Loucy (cell line): Measurements from ENCODE around the gene ZNF225.

Experiments used
- H2AFZ ChIP-seq: fragments of 200-600 bp; sonication (generic); 2 replicates; pipeline ENCODE4 v1.6.0; 2016; ENCODE audit warnings: antibody characterized with exemption, mild to moderate bottlenecking, low read length, moderate library complexity
- H3F3A ChIP-seq: fragments of 200-600 bp; 2 replicates; pipeline ENCODE4 v1.6.0; 2016; ENCODE audit warnings: antibody characterized with exemption, low read depth, mild to moderate bottlenecking
- H3K27me3 ChIP-seq: fragments of 200-600 bp; sonication (generic); 2 replicates; pipeline ENCODE4 v1.6.1; 2014; ENCODE audit warnings: low read length, mild to moderate bottlenecking; ENCODE audit not compliant: insufficient read depth, poor library complexity, severe bottlenecking
- H3K36me3 ChIP-seq: fragments of 200-600 bp; sonication (generic); 2 replicates; pipeline ENCODE4 v1.6.1; 2016; ENCODE audit warnings: low read length; ENCODE audit not compliant: insufficient read depth
- H3K4me1 ChIP-seq: fragments of 200-600 bp; sonication (generic); 2 replicates; pipeline ENCODE4 v1.5.1; 2014; ENCODE audit warnings: low read length, mild to moderate bottlenecking; ENCODE audit not compliant: insufficient read depth, poor library complexity, severe bottlenecking
- H3K4me2 ChIP-seq: fragments of 200-600 bp; sonication (generic); 2 replicates; pipeline ENCODE4 v1.6.0; 2014; ENCODE audit warnings: antibody characterized with exemption, low read length, low read depth, mild to moderate bottlenecking; ENCODE audit not compliant: poor library complexity, severe bottlenecking
- H3K4me3 ChIP-seq: fragments of 200-600 bp; sonication (generic); 2 replicates; pipeline ENCODE4 v1.5.1; 2014; ENCODE audit warnings: low read length, mild to moderate bottlenecking, mixed read lengths; ENCODE audit not compliant: poor library complexity, severe bottlenecking
- H3K79me2 ChIP-seq: fragments of 200-600 bp; sonication (generic); 2 replicates; pipeline ENCODE4 v1.6.1; 2014; ENCODE audit warnings: low read length; ENCODE audit not compliant: insufficient read depth
- H3K9ac ChIP-seq: fragments of 200-600 bp; sonication (generic); 2 replicates; pipeline ENCODE4 v1.6.0; 2014; ENCODE audit warnings: mild to moderate bottlenecking, low read depth, low read length, moderate library complexity; ENCODE audit not compliant: poor library complexity, severe bottlenecking
- H3K9me2 ChIP-seq: fragments of 200-600 bp; sonication (generic); replicated peaks from 2 replicates; pipeline ENCODE4 v1.6.1; 2016; ENCODE audit warnings: low read depth, low read length, mixed read lengths
- H3K9me3 ChIP-seq: fragments of 200-600 bp; sonication (generic); 2 replicates; pipeline ENCODE4 v1.6.1; 2014; ENCODE audit warnings: mild to moderate bottlenecking, antibody characterized with exemption, low read length, low read depth; ENCODE audit not compliant: insufficient read depth
- H4K20me1 ChIP-seq: fragments of 200-600 bp; sonication (generic); 2 replicates; pipeline ENCODE4 v1.6.0; 2014; ENCODE audit warnings: antibody characterized with exemption, low read length, mild to moderate bottlenecking; ENCODE audit not compliant: insufficient read depth, poor library complexity, severe bottlenecking
- EZH2phosphoT487 ChIP-seq: fragments of 200-600 bp; IDR thresholded peaks from 2 replicates; pipeline ENCODE4 v1.6.1; 2018; ENCODE audit warnings: antibody characterized with exemption, mild to moderate bottlenecking, moderate library complexity, borderline replicate concordance
- TF ChIP-seq, protein P1 (sequence below): fragments of 200-600 bp; sonication (generic); conservative IDR thresholded peaks from 2 replicates; pipeline ENCODE4 v1.5.1; 2014; ENCODE audit warnings: mild to moderate bottlenecking, antibody characterized with exemption, low read length

The ZNF225 gene

DNA sequence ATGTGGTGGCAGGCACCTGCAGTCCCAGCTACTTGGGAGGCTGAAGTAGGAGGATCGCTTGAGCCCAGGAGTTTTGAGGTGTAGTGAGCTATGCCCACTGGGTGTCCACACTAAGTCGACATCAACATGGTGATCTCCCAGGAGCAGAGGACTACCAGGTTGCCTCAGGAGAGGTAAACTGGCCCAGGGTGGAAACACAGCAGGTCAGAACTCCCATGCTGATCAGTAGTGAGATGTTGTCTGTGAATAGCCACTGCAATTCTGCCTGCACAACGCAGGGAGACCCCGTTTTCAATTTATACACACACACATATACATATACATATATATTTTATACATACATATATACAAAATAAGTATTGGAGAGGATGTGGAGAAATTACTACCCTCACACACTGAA, 21.1 kb upstream of the ZNF225 start:
- Histone ChIP-seq H3K36me3 (no peaks in the 10 kb centered on the region), H3K9me3 (no peaks in the 10 kb centered on the region), H3F3A (no peaks in the 10 kb centered on the region), H3K4me3 (no peak overlapping the region), H4K20me1 (peaks cover 21% of the 10 kb centered on the region), H3K4me2 (no peak overlapping the region), H3K9ac (no peak overlapping the region), H3K9me2 (no peaks in the 10 kb centered on the region), H3K79me2 (peaks cover 20% of the 10 kb centered on the region), H2AFZ (no peak overlapping the region), H3K27me3 (no peaks in the 10 kb centered on the region), H3K4me1 (peaks cover 13% of the 10 kb centered on the region)
- no peak for TF ChIP-seq EZH2phosphoT487
- TF ChIP-seq, protein P1, sequence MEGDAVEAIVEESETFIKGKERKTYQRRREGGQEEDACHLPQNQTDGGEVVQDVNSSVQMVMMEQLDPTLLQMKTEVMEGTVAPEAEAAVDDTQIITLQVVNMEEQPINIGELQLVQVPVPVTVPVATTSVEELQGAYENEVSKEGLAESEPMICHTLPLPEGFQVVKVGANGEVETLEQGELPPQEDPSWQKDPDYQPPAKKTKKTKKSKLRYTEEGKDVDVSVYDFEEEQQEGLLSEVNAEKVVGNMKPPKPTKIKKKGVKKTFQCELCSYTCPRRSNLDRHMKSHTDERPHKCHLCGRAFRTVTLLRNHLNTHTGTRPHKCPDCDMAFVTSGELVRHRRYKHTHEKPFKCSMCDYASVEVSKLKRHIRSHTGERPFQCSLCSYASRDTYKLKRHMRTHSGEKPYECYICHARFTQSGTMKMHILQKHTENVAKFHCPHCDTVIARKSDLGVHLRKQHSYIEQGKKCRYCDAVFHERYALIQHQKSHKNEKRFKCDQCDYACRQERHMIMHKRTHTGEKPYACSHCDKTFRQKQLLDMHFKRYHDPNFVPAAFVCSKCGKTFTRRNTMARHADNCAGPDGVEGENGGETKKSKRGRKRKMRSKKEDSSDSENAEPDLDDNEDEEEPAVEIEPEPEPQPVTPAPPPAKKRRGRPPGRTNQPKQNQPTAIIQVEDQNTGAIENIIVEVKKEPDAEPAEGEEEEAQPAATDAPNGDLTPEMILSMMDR: no peak

- H4K20me1 ChIP-seq: peaks cover 26% of the 10 kb centered on the region
- peak within 1 kb of the TSS; percentile 91 for H3K4me2 ChIP-seq
- TF ChIP-seq, protein P1: no peak
- TF ChIP-seq EZH2phosphoT487: no peak
- peak within 1 kb of the TSS; percentile 98 for H2AFZ ChIP-seq
- peaks cover 5% of the 10 kb centered on the region; the same call in 1 of the 2 replicates for H3K36me3 ChIP-seq
- H3K27me3 ChIP-seq: no peaks in the 10 kb centered on the region
- peaks cover 19% of the 10 kb centered on the region for H3K4me1 ChIP-seq
- H3K4me3 ChIP-seq: peak within 1 kb of the TSS; percentile 95
- no peaks in the 10 kb centered on the region for H3F3A ChIP-seq
- no peaks in the 10 kb centered on the region for H3K9me3 ChIP-seq
- no peaks in the 10 kb centered on the region for H3K9me2 ChIP-seq
- H3K9ac ChIP-seq: peak within 1 kb of the TSS; percentile 83
- H3K79me2 ChIP-seq: peaks cover 27% of the 10 kb centered on the region
Measured at GRCh38 chr19:44093931-44094765, 19.1 kb upstream of the ZNF225 start, which contains the start of gene ZNF224. Gene ZNF224, plus strand, starts transcription at chr19:44094361. Its CDS starts 3,513 bp downstream, at chr19:44097874.

DNA sequence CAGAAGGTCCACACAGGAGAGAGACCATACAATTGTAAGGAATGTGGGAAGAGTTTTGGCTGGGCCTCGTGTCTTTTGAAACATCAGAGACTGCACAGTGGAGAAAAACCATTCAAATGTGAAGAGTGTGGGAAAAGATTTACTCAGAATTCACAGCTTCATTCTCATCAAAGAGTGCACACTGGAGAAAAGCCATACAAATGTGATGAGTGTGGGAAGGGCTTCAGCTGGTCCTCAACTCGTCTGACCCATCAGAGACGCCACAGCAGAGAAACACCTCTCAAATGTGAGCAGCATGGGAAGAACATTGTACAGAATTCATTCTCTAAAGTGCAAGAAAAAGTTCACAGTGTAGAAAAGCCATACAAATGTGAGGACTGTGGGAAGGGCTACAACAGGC, 5.4 kb upstream of the ZNF225 start:
- H3K79me2 ChIP-seq: no peaks in the 10 kb centered on the region
- H3K9me2 ChIP-seq: no peaks in the 10 kb centered on the region
- no peaks in the 10 kb centered on the region for H3K4me1 ChIP-seq
- H3K4me2 ChIP-seq: no peak overlapping the region
- H3K27me3 ChIP-seq: no peaks in the 10 kb centered on the region
- peaks cover 37% of the 10 kb centered on the region for H3K36me3 ChIP-seq
- no peaks in the 10 kb centered on the region for H4K20me1 ChIP-seq
- no peaks in the 10 kb centered on the region for H3F3A ChIP-seq
- TF ChIP-seq EZH2phosphoT487: no peak
- TF ChIP-seq, protein P1: no peak
- H3K4me3 ChIP-seq: no peak overlapping the region
- no peak overlapping the region for H3K9ac ChIP-seq
- H3K9me3 ChIP-seq: peaks cover 17% of the 10 kb centered on the region; the same call in 1 of the 2 replicates
- H2AFZ ChIP-seq: no peak overlapping the region
